Measurements from ENCODE around the gene DYRK3.

The DYRK3 gene

GRCh38 chr1:206678490-206678889, 43.2 kb downstream of the DYRK3 start:
- no peak overlapping the region for H3K27ac ChIP-seq
- TF ChIP-seq CTCF (conservative IDR thresholded peaks at IDR 0.05) (no peak), ZFX (IDR thresholded peaks at IDR 0.05) (no peak)

- H3K27ac ChIP-seq: no peak overlapping the region
- TF ChIP-seq ZFX (IDR thresholded peaks at IDR 0.05) (no peak), CTCF (conservative IDR thresholded peaks at IDR 0.05) (no peak)
Measured at GRCh38 chr1:206679738-206680211, 44.4 kb downstream of the DYRK3 start.

DNA sequence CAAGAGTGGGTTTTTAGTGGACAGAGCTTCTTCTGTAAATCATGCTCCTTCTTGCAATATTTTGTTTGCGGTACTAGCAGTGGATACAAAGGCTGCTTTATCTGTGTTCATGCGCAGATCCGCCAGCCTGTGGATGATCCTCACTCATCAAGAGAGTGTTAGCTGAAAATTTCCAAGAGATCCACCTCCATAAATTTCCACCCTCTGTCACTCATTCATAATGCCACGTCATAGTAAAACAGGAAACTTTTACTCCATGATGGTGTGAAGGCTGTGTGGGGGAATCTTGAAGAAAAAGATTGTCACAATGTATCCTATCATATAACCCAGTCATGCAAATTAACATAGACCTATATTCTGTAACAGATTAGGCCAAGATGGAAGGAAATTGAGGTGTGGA, 44.9 kb downstream of the DYRK3 start:
- H3K27ac ChIP-seq: no peak overlapping the region
- TF ChIP-seq ZFX (IDR thresholded peaks at IDR 0.05) (no peak), CTCF (conservative IDR thresholded peaks at IDR 0.05) (no peak)

- H3K27ac ChIP-seq: no peak overlapping the region
- TF ChIP-seq ZFX (IDR thresholded peaks at IDR 0.05) (no peak), CTCF (conservative IDR thresholded peaks at IDR 0.05) (no peak)
Measured at GRCh38 chr1:206681359-206681758, 46.0 kb downstream of the DYRK3 start.

DNA sequence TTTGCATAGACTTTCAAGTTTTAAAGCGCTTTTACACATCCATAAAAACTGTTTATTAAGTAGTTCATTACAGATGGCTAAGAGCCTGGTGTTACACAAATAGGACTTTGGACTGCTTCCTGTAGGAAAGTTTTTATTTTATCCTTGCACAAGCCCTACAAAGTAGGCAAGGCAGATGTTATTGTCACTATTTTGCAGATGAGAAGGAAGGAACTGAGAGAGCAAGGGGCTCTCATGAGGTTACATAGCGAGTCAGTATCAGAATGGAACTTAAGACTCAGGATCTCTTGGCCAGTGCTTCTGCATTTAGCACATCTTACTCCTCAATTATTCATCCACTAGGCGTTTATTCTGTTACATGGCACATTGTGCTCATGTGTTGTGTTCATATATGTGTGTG, 46.8 kb downstream of the DYRK3 start:
- no peak for TF ChIP-seq ZFX (IDR thresholded peaks at IDR 0.05)
- TF ChIP-seq CTCF (conservative IDR thresholded peaks at IDR 0.05): no peak
- no peak overlapping the region for H3K27ac ChIP-seq

GRCh38 chr1:206683313-206683712, 48.0 kb downstream of the DYRK3 start:
- H3K27ac ChIP-seq: no peak overlapping the region
- TF ChIP-seq CTCF (conservative IDR thresholded peaks at IDR 0.05) (no peak), ZFX (IDR thresholded peaks at IDR 0.05) (no peak)

GRCh38 chr1:206684003-206684402, 48.7 kb downstream of the DYRK3 start:
- H3K27ac ChIP-seq: no peak overlapping the region
- TF ChIP-seq CTCF (conservative IDR thresholded peaks at IDR 0.05): no peak
- no peak for TF ChIP-seq ZFX (IDR thresholded peaks at IDR 0.05)

All from C4-2B (cell line).